22Rv1 (cell line): ENCODE data around the gene WBP2.

ENCODE experiments used
- ZFX ChIP-seq: fragments of 450-650 bp; IDR thresholded peaks from 2 replicates; pipeline ENCODE4 v1.6.1; 2017; ENCODE audit warnings: antibody characterized with exemption, borderline replicate concordance
- TF ChIP-seq, protein P1 (sequence below): fragments of 450-650 bp; IDR thresholded peaks from 2 replicates; pipeline ENCODE4 v1.5.1; 2017; ENCODE audit warnings: mild to moderate bottlenecking

DNA sequence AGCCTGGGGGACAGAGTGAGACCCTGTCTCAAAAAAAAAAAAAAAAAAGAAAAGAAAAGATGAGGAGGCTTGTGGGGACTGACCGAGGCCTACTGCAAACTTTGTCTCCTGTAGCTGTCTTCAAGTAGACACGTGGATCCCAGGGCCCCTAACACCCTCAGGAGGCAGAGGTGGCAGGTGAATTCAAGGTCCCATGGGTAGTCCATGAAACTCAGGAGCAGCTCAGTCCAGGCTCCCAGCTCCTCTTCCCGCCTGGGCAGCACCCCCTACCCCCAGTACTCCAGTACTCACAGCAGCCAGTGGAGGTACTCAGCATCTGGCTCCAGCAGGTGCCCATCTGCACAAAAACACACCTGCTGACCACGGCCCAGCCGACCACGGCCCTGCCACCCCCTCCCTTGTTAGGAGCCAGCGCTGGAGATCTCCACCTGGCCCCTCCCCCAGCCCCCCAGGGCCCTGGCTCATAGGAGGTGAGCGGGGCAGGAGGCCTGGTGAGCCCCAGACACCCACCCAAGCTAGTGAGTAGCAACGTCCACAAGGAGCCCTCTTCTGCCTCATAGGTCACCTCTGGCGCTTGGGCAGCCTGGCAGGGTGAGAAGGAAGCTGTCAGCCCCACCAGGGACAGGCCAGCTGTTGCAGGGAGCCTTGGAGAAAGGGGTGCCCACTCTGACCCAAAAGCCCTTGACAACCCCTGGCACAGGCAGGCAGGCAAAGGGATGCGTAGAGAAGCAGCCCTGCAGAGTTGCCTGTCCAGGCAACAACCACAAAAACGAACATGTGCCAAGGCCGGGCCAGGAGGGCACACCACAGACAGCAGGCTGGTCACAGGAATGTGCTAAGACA is 45.8 kb upstream of the WBP2 start:
- TF ChIP-seq, protein P1, sequence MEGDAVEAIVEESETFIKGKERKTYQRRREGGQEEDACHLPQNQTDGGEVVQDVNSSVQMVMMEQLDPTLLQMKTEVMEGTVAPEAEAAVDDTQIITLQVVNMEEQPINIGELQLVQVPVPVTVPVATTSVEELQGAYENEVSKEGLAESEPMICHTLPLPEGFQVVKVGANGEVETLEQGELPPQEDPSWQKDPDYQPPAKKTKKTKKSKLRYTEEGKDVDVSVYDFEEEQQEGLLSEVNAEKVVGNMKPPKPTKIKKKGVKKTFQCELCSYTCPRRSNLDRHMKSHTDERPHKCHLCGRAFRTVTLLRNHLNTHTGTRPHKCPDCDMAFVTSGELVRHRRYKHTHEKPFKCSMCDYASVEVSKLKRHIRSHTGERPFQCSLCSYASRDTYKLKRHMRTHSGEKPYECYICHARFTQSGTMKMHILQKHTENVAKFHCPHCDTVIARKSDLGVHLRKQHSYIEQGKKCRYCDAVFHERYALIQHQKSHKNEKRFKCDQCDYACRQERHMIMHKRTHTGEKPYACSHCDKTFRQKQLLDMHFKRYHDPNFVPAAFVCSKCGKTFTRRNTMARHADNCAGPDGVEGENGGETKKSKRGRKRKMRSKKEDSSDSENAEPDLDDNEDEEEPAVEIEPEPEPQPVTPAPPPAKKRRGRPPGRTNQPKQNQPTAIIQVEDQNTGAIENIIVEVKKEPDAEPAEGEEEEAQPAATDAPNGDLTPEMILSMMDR: no peak
- TF ChIP-seq ZFX: no peak
